ENCODE measurements around the gene PRG3. TPM values are rescaled to one million over a fixed set of nuclear protein-coding genes. Genes with fewer than 3 reads are reported as not detected.
"Not testable (repeated sequence)": the region's sequence is repeated elsewhere in the genome, so short reads cannot be mapped to it uniquely, and the experiment has no call there.

The PRG3 gene
- total RNA-seq, 1 experiment from 2014 or later: not detected

DNA sequence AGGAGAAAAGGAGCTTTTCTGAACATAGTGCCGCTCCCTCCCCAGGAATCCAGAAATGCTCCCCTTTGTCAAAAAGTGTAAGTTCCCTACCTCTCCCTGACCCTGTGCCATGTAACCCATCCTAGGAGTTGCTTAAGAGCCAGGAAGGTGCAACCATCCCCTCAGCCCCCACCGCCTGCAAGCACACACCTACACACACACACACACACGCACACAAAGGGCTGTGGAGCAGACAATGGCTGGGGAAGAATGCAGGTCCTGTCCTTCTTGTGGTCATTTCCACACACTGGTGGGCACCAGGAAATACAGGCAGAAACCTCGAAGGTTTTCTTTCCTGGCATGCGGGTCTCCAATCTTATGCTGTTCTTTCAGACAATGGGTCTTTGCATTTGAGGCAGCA lies 41.6 kb downstream of the PRG3 start:
- Histone ChIP-seq H3K9me3 (ENCODE audit: insufficient read depth, low read depth) (no peaks in the 10 kb centered on the region), H3K4me2 (peak overlapping the region; percentile 36; the same call in 1 of the 2 replicates), H3K4me3 (no peak overlapping the region), H3K79me2 (ENCODE audit: low read depth) (peaks cover 18% of the 10 kb centered on the region), H3K36me3 (ENCODE audit: low read depth) (peaks cover 4% of the 10 kb centered on the region; the same call in 1 of the 2 replicates), H4K20me1 (ENCODE audit: insufficient read depth) (no peaks in the 10 kb centered on the region), H2AFZ (peak overlapping the region; percentile 62), H3K27me3 (ENCODE audit: insufficient read depth, low read depth) (no peaks in the 10 kb centered on the region), H3K27ac (no peak overlapping the region), H3F3A (ENCODE audit: insufficient read depth, low read depth) (no peaks in the 10 kb centered on the region), H3K9me2 (ENCODE audit: insufficient read depth) (no peaks in the 10 kb centered on the region), H3K4me1 (replicated peaks; ENCODE audit: insufficient read depth) (peaks cover 26% of the 10 kb centered on the region)
- intact Hi-C loops (cut with micrococcal nuclease; ENCODE audit: unreplicated experiment): loop anchor here (5.0 kb wide), 1 partner anchor 497 kb away; no protein-coding TSS in a partner anchor
- POLR2A ChIA-PET (ENCODE audit: unreplicated experiment): no interaction called here
- CTCF ChIA-PET: interaction anchor here (0.9 to 1.0 kb wide), 2 partner anchors 28 to 90 kb away, joined by 3 to 5 read pairs; no protein-coding TSS in a partner anchor
- no TSS peak for BruUV-seq (replicated peaks)
- TF ChIP-seq, protein P1, sequence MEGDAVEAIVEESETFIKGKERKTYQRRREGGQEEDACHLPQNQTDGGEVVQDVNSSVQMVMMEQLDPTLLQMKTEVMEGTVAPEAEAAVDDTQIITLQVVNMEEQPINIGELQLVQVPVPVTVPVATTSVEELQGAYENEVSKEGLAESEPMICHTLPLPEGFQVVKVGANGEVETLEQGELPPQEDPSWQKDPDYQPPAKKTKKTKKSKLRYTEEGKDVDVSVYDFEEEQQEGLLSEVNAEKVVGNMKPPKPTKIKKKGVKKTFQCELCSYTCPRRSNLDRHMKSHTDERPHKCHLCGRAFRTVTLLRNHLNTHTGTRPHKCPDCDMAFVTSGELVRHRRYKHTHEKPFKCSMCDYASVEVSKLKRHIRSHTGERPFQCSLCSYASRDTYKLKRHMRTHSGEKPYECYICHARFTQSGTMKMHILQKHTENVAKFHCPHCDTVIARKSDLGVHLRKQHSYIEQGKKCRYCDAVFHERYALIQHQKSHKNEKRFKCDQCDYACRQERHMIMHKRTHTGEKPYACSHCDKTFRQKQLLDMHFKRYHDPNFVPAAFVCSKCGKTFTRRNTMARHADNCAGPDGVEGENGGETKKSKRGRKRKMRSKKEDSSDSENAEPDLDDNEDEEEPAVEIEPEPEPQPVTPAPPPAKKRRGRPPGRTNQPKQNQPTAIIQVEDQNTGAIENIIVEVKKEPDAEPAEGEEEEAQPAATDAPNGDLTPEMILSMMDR (conservative IDR thresholded peaks at IDR 0.05): no peak
- no peak for TF ChIP-seq EZH2 (IDR thresholded peaks at IDR 0.05; ENCODE audit: low read depth)
- DNase-seq: no peak

- BruUV-seq (replicated peaks): no TSS peak
- H3K4me1 ChIP-seq (replicated peaks; ENCODE audit: insufficient read depth): peaks cover 31% of the 10 kb centered on the region
- peaks cover 14% of the 10 kb centered on the region for H3K36me3 ChIP-seq (ENCODE audit: low read depth)
- peaks cover 30% of the 10 kb centered on the region for H3K79me2 ChIP-seq (ENCODE audit: low read depth)
- no peak for DNase-seq
- H3K9me3 ChIP-seq (ENCODE audit: insufficient read depth, low read depth): no peaks in the 10 kb centered on the region
- ChIA-PET POLR2A (ENCODE audit: unreplicated experiment) (interaction anchor here (0.7 kb wide), 1 partner anchor 403 kb away, joined by 3 read pairs; the partner anchor contains the start of gene SELENOH), CTCF (interaction anchor here (1.0 kb wide), 1 partner anchor 88 kb away, joined by 5 read pairs; no protein-coding TSS in a partner anchor)
- no peak for TF ChIP-seq EZH2 (IDR thresholded peaks at IDR 0.05; ENCODE audit: low read depth)
- TF ChIP-seq, protein P1 (conservative IDR thresholded peaks at IDR 0.05): no peak
- H3K27ac ChIP-seq: no peak within 1 kb of the TSS
- H2AFZ ChIP-seq: peak within 1 kb of the TSS; percentile 62
- intact Hi-C loops (cut with micrococcal nuclease; ENCODE audit: unreplicated experiment): loop anchor here (5.0 kb wide), 1 partner anchor 496 kb away; no protein-coding TSS in a partner anchor
- no peaks in the 10 kb centered on the region for H3F3A ChIP-seq (ENCODE audit: insufficient read depth, low read depth)
- H4K20me1 ChIP-seq (ENCODE audit: insufficient read depth): no peaks in the 10 kb centered on the region
- no peak within 1 kb of the TSS for H3K4me3 ChIP-seq
- H3K9me2 ChIP-seq (ENCODE audit: insufficient read depth): no peaks in the 10 kb centered on the region
- no peaks in the 10 kb centered on the region for H3K27me3 ChIP-seq (ENCODE audit: insufficient read depth, low read depth)
- peak within 1 kb of the TSS; percentile 36; the same call in 1 of the 2 replicates for H3K4me2 ChIP-seq
Observed at GRCh38 chr11:57338142-57338541, 42.8 kb downstream of the PRG3 start, which contains the start of gene P2RX3. Gene P2RX3, plus strand, starts transcription at chr11:57338352. Its CDS starts 199 bp downstream, at chr11:57338551.

DNA sequence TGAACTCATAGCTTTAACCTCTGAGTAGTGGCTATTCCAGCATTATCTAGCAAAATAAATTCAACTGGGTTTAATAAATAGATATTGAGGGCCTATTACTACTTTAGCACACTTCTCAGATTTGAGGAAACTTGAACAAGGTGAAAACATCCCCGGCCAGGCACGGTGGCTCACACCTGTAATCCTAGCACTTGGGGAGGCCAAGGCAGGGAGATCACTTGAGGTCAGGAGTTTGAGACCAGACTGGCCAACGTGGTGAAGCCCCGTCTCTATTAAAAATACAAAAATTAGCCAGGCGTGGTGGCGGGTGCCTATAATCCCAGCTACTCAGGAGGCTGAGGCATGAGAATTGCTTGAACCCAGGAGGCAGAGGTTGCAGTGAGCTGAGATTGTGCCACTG lies 44.1 kb downstream of the PRG3 start:
- POLR2A ChIA-PET (ENCODE audit: unreplicated experiment); BruUV-seq (replicated peaks); H3K9me3 ChIP-seq (ENCODE audit: insufficient read depth, low read depth); H2AFZ ChIP-seq; H3K27ac ChIP-seq; H3F3A ChIP-seq (ENCODE audit: insufficient read depth, low read depth); H3K4me3 ChIP-seq; H3K9me2 ChIP-seq (ENCODE audit: insufficient read depth); H4K20me1 ChIP-seq (ENCODE audit: insufficient read depth); DNase-seq; H3K27me3 ChIP-seq (ENCODE audit: insufficient read depth, low read depth): not testable (repeated sequence)
- intact Hi-C loops (cut with micrococcal nuclease; ENCODE audit: unreplicated experiment): loop anchor here (5.0 kb wide), 1 partner anchor 495 kb away; no protein-coding TSS in a partner anchor
- CTCF ChIA-PET: interaction anchor here (1.8 kb wide), 1 partner anchor 87 kb away, joined by 3 read pairs; no protein-coding TSS in a partner anchor
- Histone ChIP-seq H3K36me3 (ENCODE audit: low read depth) (peaks cover 27% of the 10 kb centered on the region), H3K79me2 (ENCODE audit: low read depth) (peaks cover 43% of the 10 kb centered on the region), H3K4me1 (replicated peaks; ENCODE audit: insufficient read depth) (peaks cover 31% of the 10 kb centered on the region), H3K4me2 (peak overlapping the region; percentile 99)

Data from PC-9 (cell line).